GM18517 (cell line): ENCODE data around the gene MMGT1.

ENCODE experiments used
- ATAC-seq: cut with Tn5 transposase; IDR thresholded peaks from one replicate; pipeline ENCODE4 v1.9.1; 2021; ENCODE audit warnings: mild to moderate bottlenecking, moderate library complexity; ENCODE audit not compliant: unreplicated experiment

Gene MMGT1

DNA sequence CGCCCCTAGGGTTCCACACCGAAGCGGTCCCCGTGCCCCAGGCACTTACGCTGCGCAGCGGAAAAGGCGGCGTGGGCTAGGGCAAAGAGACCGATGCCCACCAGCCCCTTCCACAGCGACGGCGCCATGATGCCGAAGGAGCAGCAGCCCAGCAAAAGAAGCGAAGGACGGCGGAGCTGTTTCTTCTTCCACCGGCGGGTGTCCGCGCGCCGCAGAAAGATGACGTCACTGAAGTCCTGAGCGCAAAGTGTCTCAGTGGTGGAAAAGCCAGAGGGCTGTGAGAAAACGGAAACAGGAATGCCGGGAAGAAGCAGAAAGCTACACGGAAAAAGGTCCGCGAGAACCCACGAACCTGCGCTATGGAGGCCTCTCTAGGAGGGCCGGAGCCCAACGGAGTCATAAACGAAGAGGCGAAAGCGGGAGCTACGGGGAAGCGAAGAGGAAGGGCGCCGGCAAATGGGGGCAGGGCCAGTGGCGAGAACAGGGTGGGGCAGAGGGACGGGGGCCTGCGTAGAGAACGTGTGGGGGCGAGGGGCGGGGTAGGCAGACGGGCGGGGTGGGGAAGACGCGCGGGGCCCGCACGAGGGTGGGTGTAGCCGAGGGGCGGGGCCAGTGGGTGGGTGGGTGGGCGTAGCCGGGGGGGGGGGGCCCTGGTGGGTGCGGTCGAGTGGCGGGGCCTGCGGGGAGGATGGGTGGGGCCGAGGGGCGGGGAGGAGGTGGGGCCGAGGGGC lies at the start of gene MMGT1:
Gene MMGT1 (minus strand): TSS at position 441 of the 731 bp plus-strand sequence. CDS start 313 bp downstream, at position 128.
- peak; percentile 69 for ATAC-seq

DNA sequence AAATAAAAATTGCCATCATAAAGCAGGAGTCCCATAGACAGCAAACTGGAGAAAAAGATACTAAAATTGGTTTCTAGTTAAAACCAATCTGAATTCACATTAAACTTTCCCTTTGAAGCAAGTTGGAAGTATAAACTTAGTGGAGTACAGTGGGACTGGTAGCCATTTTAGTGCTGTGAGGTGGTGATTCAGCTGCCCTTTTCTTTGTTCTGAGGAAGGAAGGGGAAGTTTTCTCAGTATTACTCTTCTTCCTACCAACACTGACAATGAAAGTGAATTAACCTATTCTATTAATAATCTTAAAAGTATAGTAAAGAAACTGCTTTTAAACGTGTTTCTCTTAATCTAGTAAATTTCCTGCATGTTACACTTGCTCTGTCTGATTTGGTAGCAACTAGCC lies 48.1 kb upstream of the MMGT1 start:
- no peak for ATAC-seq

DNA sequence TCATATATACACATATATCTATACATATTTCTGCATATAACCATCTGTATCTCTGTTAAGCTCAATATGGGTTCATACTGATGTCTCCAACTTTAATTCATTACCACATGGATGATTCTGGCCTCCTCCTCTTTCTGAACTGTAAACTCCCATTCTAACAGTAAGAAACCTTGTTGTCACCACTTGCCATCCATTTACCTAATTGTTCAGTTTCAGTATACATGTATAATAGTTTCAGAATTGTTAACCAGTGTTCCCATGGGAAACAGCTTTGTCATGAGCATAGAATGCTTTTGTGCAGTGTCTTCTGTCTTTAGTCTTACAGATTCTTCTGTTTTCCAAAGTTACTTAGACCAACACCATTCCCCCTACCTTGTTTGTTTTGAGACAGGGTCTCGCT lies 47.4 kb upstream of the MMGT1 start:
- ATAC-seq: peak; percentile 81

DNA sequence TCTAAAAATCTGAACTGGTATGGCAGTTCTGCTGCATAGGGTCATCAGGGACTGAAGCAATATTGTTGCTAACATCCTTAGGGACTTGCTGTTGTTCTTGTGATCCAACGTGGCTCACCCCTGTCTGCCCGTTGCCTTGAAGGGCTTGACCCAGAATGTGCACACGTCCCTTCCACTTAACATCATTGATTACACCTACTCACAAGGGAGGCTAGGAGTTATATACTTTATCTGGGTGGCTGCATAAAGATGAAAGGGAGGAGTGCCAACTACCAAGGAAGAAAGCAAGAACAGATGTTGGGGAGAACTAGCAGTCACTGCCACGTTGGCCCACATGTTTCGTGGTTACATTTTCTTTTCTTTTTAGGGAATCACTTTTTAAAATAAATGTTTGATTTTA lies 45.4 kb upstream of the MMGT1 start:
- no peak for ATAC-seq

DNA sequence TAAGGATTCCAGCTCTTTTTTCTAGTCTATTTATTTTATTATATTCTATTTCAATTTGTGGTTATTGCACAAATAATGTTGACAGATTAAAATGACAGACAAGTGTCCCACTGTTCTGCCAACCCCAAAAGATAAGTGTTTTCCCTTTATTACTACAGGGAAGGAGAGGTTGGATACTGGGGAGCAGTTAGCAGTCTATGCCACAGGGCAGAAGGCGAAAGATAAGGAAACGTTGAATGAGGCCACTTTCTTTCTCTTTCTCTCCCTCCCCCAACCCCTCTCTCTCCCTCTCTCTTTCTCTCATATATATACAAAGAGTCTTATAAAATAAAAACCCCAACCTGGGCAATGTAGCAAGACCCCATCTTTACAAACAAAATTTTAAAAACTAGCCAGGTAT lies 43.1 kb upstream of the MMGT1 start:
- no peak for ATAC-seq

DNA sequence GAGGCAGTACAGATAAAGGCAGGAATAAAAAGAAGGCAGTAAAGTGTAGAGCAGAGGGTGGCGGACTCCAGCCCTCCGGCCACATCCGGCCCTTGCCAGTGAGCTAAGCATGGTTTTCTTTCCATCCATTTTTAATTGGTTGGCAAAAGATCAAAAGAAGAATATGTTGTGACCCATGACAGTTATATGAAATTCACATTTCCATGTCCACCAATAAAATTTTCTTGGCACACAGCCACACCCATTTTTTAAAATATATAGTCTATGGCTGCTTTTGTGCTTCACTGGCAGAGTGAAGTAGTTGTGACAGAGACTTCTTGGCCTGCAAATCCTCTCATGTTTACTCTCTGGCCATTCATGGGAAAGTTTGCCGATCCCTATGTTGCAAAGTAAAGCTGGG lies 41.2 kb upstream of the MMGT1 start:
- no peak for ATAC-seq

DNA sequence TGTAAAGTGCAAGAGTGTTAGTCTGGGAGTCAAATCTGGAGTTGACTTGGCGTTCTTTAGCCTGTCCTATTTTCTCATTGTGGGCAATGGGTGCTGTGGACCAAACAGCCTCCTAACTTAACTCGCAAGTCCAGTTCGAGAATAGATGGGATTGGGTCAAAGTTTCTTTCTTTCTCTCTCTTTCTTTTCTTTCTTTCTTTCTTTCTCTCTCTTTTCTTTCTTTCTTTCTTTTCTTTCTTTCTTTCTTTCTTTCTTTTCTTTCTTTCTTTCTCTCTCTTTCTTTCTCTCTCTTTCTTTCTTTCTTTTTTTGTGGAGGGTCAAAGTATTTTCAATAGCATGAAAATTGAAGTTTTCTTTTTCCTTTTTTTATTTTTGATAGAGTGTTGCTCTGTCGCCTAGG lies 14.5 kb upstream of the MMGT1 start:
- no peak for ATAC-seq

DNA sequence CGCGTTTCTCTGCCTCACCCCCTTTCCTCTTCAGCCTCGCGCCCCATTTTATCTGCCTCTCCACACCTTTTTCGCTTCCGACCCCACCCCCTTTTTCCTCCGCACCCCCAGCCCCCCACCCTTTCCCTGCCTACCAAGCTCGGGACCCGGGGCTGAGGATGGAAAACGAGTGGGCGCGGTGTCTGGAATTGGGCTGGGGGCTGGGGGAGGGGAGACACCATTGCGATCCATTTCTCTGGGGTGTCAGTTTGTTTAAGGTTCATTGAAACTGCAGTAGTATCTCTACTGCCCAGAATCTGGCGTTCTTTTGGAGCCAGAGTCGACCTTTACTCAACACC lies 12.2 kb upstream of the MMGT1 start:
- ATAC-seq: no peak

DNA sequence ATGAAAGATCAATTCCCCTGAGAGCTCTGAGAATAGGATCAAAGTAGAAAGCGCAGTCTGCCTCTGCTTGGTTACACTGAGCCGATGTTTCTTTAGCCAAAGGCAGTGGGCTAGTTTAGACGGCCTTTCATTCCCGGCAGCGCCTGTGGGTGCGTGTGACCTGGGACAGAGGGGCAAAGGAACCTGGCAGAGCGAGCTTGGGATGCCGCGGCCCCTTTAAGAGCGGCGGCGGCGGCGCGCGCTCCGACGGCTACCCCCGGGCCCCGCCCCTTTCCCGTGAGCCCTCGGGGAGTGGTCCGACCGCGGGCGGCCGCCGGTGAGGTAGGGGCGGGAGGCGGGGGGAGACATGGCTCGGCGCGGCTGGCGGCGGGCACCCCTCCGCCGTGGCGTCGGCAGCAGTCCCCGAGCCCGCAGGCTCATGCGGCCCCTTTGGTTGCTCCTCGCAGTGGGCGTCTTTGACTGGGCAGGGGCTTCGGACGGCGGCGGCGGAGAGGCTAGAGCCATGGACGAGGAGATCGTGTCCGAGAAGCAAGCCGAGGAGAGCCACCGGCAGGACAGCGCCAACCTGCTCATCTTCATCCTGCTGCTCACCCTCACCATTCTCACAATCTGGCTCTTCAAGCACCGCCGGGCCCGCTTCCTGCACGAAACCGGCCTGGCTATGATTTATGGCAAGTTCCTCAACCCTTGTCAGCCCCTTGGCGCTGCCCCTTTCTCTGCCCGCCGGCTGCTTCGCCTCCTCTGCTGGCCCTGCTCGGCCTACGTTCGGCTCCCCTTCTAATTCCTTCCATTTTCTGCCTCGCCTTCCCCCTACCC lies 11.6 kb upstream of the MMGT1 start, which contains the start of gene SLC9A6:
Gene SLC9A6 (plus strand): TSS at position 279 of the 816 bp plus-strand sequence. CDS start 224 bp downstream, at position 503.
- peak; percentile 74 for ATAC-seq

DNA sequence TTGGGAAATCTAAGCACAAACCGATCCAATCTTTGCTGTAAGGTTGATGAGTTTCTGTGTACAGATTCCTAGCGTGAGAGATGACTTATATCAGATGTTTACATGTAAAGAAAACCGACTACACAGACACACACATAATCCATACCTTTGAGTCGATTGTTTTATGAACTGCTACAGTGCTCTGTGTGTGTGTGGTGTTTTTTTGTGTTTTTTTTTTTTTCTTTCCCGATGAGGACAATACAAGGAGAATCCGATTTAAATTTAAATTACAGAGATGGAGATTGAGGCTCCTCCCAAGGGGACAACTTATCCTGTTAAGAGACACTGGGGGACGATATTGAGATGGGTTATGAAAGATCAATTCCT lies 11.0 kb upstream of the MMGT1 start:
- ATAC-seq: peak; percentile 33

DNA sequence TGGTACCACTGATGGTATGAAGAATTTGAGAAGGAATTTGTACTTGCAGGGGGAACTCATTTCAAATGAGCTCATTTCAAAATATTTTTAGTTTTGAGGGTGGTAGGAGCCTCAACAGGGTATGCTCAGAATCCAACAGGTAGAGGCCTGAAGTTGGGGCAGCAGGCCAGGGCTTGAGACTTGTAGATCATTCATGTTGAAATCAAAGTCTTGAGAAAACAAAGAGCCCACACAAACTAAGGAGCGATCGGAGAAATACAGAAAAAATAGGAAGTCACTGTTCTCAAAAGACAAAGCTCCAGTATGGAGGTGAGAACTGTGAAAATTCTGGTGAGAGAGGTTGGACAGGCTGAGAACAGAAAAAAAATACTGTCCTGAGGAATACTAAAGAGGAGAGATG lies 10.5 kb upstream of the MMGT1 start:
- no peak for ATAC-seq

DNA sequence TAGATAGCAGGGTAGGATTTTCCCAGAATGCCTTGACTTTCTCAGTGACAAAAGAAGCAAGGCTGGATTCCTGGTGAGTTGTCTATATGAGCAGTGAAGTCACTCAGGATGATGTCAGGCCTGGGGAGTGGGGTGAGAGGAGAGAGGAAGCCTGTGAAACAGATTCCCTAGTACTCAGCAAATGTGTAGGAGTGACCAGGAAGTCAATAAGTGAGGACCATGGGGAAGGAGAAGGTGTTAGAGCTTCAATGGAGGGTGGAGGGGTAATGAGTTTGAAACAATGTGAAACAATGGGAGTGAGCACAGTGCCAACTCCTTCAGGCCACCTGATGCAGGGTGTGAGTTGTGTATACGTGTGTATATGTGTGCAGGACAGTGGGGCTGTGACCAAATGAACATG lies 9.1 kb upstream of the MMGT1 start:
- no peak for ATAC-seq

DNA sequence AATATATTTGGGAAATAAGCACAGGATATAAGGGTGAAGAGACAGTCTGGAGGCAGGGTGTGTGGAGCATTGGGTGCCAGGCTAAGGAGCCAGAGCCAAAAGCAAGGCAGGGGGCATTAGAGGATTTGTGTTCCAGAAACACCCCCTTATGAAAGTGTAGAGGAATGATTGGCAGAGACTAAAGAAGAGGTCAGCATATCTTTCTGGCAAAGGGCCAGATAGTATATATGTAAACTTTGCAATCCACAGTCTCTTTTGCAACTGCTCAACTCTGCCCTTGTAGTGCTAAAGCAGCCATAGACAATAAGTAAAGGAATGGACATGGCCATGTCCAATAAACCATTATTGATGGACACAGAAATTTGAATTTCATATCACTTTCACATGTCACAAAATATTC lies 7.9 kb upstream of the MMGT1 start:
- ATAC-seq: no peak

DNA sequence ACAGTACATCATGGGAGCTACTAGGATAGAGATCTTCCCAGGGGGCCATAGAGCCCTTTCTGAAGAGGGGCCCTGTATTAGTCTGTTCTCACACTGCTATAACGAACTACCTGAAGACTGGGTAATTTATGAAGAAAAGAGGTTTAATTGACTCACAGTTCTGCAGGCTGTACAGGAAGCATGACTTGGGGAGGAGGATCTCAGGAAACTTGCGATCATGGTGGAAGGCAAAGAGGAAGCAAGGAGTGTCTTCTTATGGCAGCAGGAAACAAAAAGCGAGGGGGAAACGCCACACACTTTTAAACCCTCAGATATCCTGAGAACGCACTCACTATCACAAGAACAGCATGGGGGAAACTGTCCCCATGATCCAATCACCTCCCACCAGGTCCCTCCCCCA lies 7.2 kb upstream of the MMGT1 start:
- ATAC-seq: no peak

DNA sequence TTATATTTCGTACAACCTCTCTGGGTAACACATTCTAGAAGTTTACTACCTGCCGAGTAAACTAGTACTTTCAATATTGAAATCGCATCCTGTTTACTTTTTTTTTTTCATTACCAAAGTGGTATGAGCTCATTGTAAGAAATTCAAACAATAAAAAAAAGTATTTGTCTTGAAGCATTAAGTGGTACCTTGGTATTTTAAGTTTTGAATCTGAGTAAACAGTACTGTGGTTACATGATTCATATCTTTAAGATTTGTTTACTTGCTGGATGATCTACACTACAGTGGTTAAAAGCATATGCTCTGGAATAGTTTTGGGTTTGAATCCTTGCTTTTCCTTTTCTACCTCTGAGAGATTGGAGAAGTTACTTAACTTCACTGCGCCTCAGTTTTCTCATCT lies 3.8 kb upstream of the MMGT1 start:
- ATAC-seq: no peak

DNA sequence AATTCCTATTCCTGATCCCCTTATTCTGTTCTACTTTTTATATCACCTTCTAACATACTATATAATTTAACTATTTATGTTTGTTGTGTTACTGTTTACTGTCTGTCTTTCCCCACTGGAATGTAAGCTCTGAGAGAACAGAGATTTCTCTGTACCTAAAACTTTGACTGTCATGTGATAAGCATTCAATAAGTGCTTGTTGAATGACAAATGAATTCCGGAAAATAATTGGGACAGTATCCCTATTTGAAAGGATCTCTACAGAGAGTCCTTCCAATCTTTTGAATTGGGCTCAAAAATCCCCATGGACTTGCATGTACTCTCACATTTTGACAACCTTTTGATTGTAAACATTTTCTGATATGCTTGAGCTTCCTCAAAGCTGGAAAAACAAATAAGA lies 1.6 kb upstream of the MMGT1 start:
- no peak for ATAC-seq

DNA sequence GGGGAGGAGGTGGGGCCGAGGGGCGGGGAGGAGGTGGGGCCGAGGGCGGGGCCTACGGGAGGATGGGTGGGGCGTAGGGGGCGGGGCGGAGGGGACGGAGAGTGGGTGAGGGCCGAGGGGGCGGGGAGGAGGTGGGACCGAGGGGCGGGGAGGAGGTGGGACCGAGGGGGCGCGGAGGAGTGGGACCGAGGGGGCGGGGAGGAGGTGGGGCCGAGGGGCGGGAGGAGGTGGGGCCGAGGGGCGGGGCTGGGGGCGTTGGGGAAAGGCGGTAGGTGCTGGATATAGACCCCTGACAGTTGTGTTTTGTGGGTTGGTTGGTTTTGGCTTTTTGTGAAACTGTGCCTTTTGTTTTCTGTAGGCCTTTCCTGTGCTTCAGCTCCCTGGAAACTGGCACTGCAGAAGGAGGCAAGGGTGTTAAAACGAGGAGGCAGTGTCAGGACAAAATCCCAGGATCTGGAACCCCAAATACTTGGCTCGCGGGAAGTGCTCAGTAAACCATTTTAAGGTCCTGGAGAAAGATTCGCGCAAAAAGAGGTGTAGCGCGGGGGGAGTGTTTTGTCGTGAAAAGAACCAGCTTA lies 580 bp upstream of the MMGT1 start:
- ATAC-seq: no peak

DNA sequence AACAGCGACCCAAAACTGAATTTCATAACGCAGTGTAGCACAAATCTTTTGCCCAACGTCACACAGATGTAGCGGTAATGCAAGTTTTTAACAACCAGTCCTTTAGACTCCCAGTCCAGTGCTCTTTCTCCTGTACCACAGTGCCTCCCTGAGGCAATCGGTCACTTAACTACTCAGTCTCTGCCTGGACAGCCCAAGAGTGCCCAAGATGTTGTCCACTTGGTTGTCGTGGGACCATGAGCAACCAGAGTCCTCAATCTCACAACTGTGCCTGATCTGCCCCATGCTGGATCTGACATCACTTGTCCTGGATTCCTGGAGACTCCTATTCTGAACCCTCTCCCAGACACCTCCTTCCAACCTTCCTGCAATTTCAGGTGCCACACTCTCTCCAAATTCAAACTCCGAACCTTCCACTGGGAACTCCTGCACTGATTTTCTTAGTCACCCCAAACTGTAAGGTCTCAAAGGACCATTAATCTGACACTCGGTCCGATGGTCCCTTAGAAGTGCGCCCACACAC lies 702 bp downstream of the MMGT1 start:
- ATAC-seq: peak; percentile 50

DNA sequence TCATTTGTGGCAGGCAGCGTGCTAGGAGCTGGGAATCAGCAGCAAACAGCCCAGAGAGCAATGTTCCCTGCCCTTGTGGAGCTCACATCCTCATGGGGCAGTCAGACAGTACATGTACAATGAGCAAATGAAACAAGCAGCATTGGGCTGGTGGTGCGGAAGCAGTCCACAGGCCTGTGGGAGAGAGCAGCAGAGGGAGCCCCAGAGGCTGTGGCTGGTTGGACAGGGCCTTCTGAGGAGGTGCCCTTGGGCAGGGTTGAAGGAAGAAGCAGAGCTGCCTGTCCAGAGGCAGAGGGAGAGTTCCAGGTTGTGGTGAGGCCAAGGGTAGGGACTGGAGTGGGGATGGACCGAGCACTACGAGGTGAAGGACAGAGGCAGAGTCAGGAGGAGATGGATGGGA lies 22.5 kb downstream of the MMGT1 start:
- ATAC-seq: no peak

DNA sequence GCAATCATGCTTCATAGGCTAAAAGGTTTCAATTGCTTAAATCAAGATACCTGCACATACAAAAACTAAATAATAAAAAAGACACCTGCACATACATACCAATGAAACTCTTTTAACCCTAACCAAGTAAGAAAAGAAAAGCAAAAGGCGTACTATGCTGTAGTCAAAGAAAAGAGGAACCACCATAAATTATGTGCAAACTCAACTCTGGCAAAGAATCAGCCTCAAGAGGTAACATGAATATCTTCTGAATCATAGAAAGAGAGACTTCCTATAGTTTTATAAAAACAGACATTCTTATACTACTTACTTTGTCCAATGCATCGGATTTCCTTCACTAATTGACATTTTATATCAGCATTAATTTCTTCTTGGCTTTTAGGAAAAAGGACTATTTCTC lies 29.3 kb downstream of the MMGT1 start:
- ATAC-seq: no peak

DNA sequence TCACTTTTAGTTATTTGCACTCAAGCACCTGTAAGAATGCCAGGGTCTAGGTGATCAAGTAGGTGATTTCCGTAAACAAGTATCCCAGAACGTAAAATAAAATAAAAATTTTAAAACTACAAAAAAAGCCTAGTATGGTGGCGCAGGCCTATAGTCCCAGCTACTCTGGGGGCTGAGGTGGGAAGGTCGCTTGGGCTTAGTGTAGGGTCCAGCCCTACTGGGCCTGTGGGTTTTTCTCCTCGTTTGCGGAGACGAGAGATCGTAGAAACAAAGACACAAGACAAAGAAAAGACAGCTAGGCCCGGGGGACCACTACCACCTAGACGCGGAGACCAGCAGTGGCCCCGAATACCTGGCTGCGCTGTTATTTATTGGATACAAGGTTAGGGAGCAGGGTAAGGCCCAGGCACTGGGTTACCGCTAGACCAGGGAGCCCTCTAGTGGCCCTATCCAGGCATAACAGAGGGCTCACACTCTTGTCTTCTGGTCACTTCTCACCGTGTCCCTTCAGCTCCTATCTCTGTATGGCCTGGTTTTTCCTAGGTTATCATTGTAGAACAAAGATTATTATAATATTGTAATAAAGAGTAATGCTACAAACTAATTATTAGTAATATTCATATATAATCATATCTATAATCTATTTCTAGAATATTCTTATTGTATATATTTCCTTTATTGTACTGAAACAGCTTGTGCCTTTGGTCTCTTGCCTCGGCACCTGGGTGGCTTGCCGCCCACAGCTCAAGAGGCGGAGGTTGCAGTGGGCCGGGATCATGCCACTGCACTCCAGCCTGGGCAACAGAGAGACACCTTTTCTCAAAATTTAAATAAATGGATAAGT lies 41.9 kb downstream of the MMGT1 start:
- ATAC-seq: no peak
